A549 (cell line): ENCODE measurements around the gene GLDC. TPM values are rescaled to one million over a fixed set of nuclear protein-coding genes. Genes with fewer than 3 reads are reported as not detected.

Experiments
- ATAC-seq, 2 experiments: fragments of 200-7000 bp in 1 of 2; fragments of >200 bp in 1 of 2; cut with Nextera tagmentation in 1 of 2; cut with Tn5 transposase in 1 of 2; 3 replicates each; pipeline versions ENCODE4 v1.8.0 to v1.9.1; 2018 to 2020; ENCODE audit warnings: mild to moderate bottlenecking in 1 of 2, moderate library complexity in 1 of 2
- CTCF ChIA-PET: fragments of 300-600 bp; sonication (Branson Sonifier 250); formaldehyde crosslinking; extraction: SDS; loops from one replicate; lab custom pipeline; 2021; ENCODE audit warnings: antibody characterized with exemption, inconsistent platforms; lab: Yijun Ruan, JAX
- POLR2A ChIA-PET: fragments of 350-600 bp; formaldehyde crosslinking; extraction: SDS; loops from one replicate; lab custom pipeline; 2021; ENCODE audit warnings: antibody characterized with exemption, inconsistent platforms; lab: Yijun Ruan, JAX
- DNase-seq, 2 experiments: peaks; one replicate each; pipeline versions ENCODE4 v3.0.0 to v3.0.0-alpha.2; 2011 to 2016; ENCODE audit warnings: low read depth in 1 of 2, low spot score in 1 of 2
- FAIRE-seq: peaks from 2 replicates; lab custom pipeline; 2011; peaks lifted over from hg19 to GRCh38; lab: Jason Lieb, UNC
- H3K27ac ChIP-seq, 2 experiments: fragments of >200 bp; sonication (Bioruptor Twin); formaldehyde crosslinking; 3 replicates each; pipeline ENCODE4 v1.5.1; 2016 to 2017
- H3K4me1 ChIP-seq: fragments of >200 bp; sonication (Bioruptor Twin); formaldehyde crosslinking; 3 replicates; pipeline ENCODE4 v1.6.1; 2016
- H3K4me2 ChIP-seq: fragments of >200 bp; sonication (Bioruptor Twin); formaldehyde crosslinking; 3 replicates; pipeline ENCODE4 v1.6.1; 2016
- H3K4me3 ChIP-seq: fragments of >200 bp; sonication (Bioruptor Twin); formaldehyde crosslinking; 3 replicates; pipeline ENCODE4 v1.5.1; 2016
- H3K9me3 ChIP-seq: fragments of >200 bp; sonication (Bioruptor Twin); formaldehyde crosslinking; 3 replicates; pipeline ENCODE4 v1.6.1; 2016
- CBX8 ChIP-seq: fragments of 200-600 bp; sonication (generic); IDR thresholded peaks from 2 replicates; pipeline ENCODE4 v1.6.1; 2016
- CEBPB ChIP-seq, 2 experiments: fragments of >200 bp in 1 of 2; sonication (Bioruptor Twin) in 1 of 2; formaldehyde crosslinking in 1 of 2; IDR thresholded peaks; 2 replicates each; pipeline ENCODE4 v1.6.1; 2012 to 2016
- CHD2 ChIP-seq: fragments of 150-350 bp; IDR thresholded peaks from 2 replicates; pipeline ENCODE4 v1.6.1; 2014; ENCODE audit warnings: low read length; ENCODE audit not compliant: partially characterized antibody
- CHD4 ChIP-seq: fragments of 200-600 bp; sonication (generic); IDR thresholded peaks from 2 replicates; pipeline ENCODE4 v1.6.1; 2016; ENCODE audit warnings: antibody characterized with exemption, mild to moderate bottlenecking, borderline replicate concordance
- E2F6 ChIP-seq: IDR thresholded peaks from 2 replicates; pipeline ENCODE4 v1.6.1; 2012; ENCODE audit warnings: low read depth, borderline replicate concordance
- EHMT2 ChIP-seq: fragments of 200-600 bp; sonication (generic); IDR thresholded peaks from 2 replicates; pipeline ENCODE4 v1.6.1; 2016; ENCODE audit warnings: antibody characterized with exemption, low read depth, mild to moderate bottlenecking, moderate library complexity
- ESRRA ChIP-seq: fragments of 150-350 bp; IDR thresholded peaks from 2 replicates; pipeline ENCODE4 v1.6.1; 2014; ENCODE audit warnings: mild to moderate bottlenecking, low read length, borderline replicate concordance
- FOSL2 ChIP-seq, 2 experiments: fragments of 450-650 bp in 1 of 2; fragments of >200 bp in 1 of 2; sonication (Bioruptor Twin) in 1 of 2; formaldehyde crosslinking; IDR thresholded peaks; 2 replicates each; pipeline versions ENCODE4 v1.5.0 to v1.6.1; 2016 to 2020; ENCODE audit warnings: mild to moderate bottlenecking in 1 of 2, moderate library complexity in 1 of 2
- FOXS1 ChIP-seq: fragments of 250-450 bp; sonication (Bioruptor Pico); IDR thresholded peaks from 2 replicates; pipeline ENCODE4 v1.5.0; 2020; ENCODE audit warnings: mild to moderate bottlenecking, moderate library complexity
- GATA3 ChIP-seq: IDR thresholded peaks from 2 replicates; pipeline ENCODE4 v1.6.1; 2012; ENCODE audit warnings: borderline replicate concordance
- HDAC2 ChIP-seq: fragments of 200-600 bp; sonication (generic); IDR thresholded peaks from 2 replicates; pipeline ENCODE4 v1.6.1; 2016
- HES2 ChIP-seq: fragments of >200 bp; sonication (Bioruptor Twin); formaldehyde crosslinking; IDR thresholded peaks from 2 replicates; pipeline ENCODE4 v1.6.1; 2016
- HMGXB4 ChIP-seq: fragments of 250-450 bp; sonication (Bioruptor Pico); IDR thresholded peaks from 2 replicates; pipeline ENCODE4 v1.5.0; 2021; ENCODE audit warnings: mild to moderate bottlenecking, moderate library complexity, borderline replicate concordance
- HOXA7 ChIP-seq: fragments of 250-450 bp; sonication (Bioruptor Pico); IDR thresholded peaks from 2 replicates; pipeline ENCODE4 v1.5.0; 2020; ENCODE audit warnings: mild to moderate bottlenecking, moderate library complexity
- HOXB13 ChIP-seq: fragments of 250-450 bp; sonication (Bioruptor Pico); IDR thresholded peaks from 2 replicates; pipeline ENCODE4 v1.5.0; 2020; ENCODE audit warnings: low read depth, mild to moderate bottlenecking, moderate library complexity
- MYC ChIP-seq: IDR thresholded peaks from 2 replicates; pipeline ENCODE4 v1.6.1; 2012; ENCODE audit warnings: mild to moderate bottlenecking, inconsistent platforms, low read length, improper control_type of control experiment, borderline replicate concordance
- POLR2A ChIP-seq: IDR thresholded peaks from 2 replicates; pipeline ENCODE4 v1.6.1; 2012; ENCODE audit warnings: mild to moderate bottlenecking, low read length
- RAD21 ChIP-seq, 2 experiments: fragments of >200 bp in 1 of 2; sonication (Bioruptor Twin) in 1 of 2; formaldehyde crosslinking in 1 of 2; IDR thresholded peaks in 1 of 2; conservative IDR thresholded peaks in 1 of 2; 2 replicates in 1 of 2; 3 replicates in 1 of 2; pipeline ENCODE4 v1.6.1; 2012 to 2018; ENCODE audit warnings: inconsistent platforms in 1 of 2
- SMC3 ChIP-seq: fragments of >200 bp; sonication (Bioruptor Twin); formaldehyde crosslinking; IDR thresholded peaks from 3 replicates; pipeline ENCODE4 v1.6.1; 2018; ENCODE audit warnings: inconsistent platforms
- TP53 ChIP-seq: fragments of 250-450 bp; sonication (Bioruptor Pico); IDR thresholded peaks from 2 replicates; pipeline ENCODE4 v1.5.0; 2021; ENCODE audit warnings: mild to moderate bottlenecking, moderate library complexity
- ZFP36 ChIP-seq: fragments of 450-650 bp; IDR thresholded peaks from 2 replicates; pipeline ENCODE4 v1.6.1; 2014; ENCODE audit warnings: borderline replicate concordance; ENCODE audit not compliant: partially characterized antibody
- ZSCAN20 ChIP-seq: fragments of 250-450 bp; sonication (Bioruptor Pico); IDR thresholded peaks from 2 replicates; pipeline ENCODE4 v1.8.0; 2022; ENCODE audit warnings: mild to moderate bottlenecking, moderate library complexity
- WGBS: methylation state at CpG from one replicate; pipeline ENCODE4 v1.1.6; 2017; ENCODE audit errors: missing lambda C conversion rate; 5-methylcytosine and 5-hydroxymethylcytosine counted together
- polyA plus RNA-seq, 4 experiments: library from polyadenylated mRNA; depleted of rRNA in 3 of 4; stranded (reverse); fragments of >200 nt; fragmentation: RNase III in 1 of 4; extraction: RNeasy Plus Mini Kit Qiagen cat#74134 plus additional on column Dnase treatment in 1 of 4; gene quantifications; 2 replicates in 3 of 4; 3 replicates in 1 of 4; pipeline ENCODE4 v1.2.3, GENCODE V29; 2011 to 2017
- TF ChIP-seq, protein P1 (sequence below): fragments of >200 bp; sonication (Bioruptor Twin); formaldehyde crosslinking; IDR thresholded peaks from 3 replicates; pipeline ENCODE4 v1.5.1; 2016
- TF ChIP-seq, protein P2 (sequence below): IDR thresholded peaks from 2 replicates; pipeline ENCODE4 v1.6.1; 2012

Gene GLDC
- polyA plus RNA-seq, 2 of the 4 experiments (the other 2 are of a cell fraction) = 16.7 to 18.8 TPM

DNA sequence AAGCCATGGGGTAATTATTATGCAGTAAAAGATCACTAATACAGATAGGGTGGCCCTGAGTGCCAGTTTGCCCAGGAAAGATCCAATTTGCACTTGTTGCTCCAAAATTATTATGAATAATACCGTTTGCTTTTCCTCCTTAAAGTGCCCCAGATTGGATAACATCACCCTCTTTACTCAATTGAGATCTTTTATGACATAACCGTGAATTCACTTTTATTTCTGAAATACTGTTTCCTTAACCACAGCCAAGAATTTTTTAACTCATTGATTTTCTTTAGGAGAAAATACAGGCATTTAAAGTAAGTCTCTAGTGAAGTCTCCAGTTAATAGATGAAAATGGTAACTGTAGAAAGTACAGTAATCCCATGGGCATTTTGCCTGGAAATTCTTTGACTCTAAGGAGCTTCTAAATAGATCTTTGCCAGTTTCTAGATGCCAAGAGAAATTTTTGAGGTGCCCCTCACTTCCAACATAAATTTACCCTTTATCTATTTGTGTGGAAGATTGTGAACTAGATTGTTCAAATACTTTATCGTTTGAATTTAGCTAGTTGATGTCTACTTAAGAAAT lies 133.4 kb downstream of the GLDC start:
- 65% methylated on average over 3 of the region's 3 CpGs for WGBS
- TF ChIP-seq EHMT2 = no peak
- TF ChIP-seq MYC = no peak
- no peak for TF ChIP-seq FOSL2 (IDR thresholded peaks at IDR 0.05)
- no peak for TF ChIP-seq FOSL2 (CRISPR knock-in tag; IDR thresholded peaks at IDR 0.05)
- no peak for TF ChIP-seq E2F6
- TF ChIP-seq TP53 (CRISPR knock-in tag) = no peak
- no peak for TF ChIP-seq CHD4
- no peak for TF ChIP-seq CEBPB (IDR thresholded peaks at IDR 0.05)
- TF ChIP-seq CBX8 = no peak
- TF ChIP-seq RAD21 (conservative IDR thresholded peaks at IDR 0.05 in 1 of 2, IDR thresholded peaks at IDR 0.05 in 1 of 2) = no peak
- no peak for TF ChIP-seq ZFP36
- no peak for TF ChIP-seq GATA3
- TF ChIP-seq HMGXB4 = no peak
- TF ChIP-seq HOXA7 (CRISPR knock-in tag) = no peak
- TF ChIP-seq POLR2A = no peak
- no peak overlapping the region for H3K4me3 ChIP-seq
- CTCF ChIA-PET = interaction anchor here (0.6 to 1.5 kb wide), 4 partner anchors 10 to 35 kb away, joined by 3 read pairs; no protein-coding TSS in a partner anchor
- no peak overlapping the region for H3K27ac ChIP-seq
- H3K4me2 ChIP-seq = no peak overlapping the region
- no peaks in the 10 kb centered on the region for H3K9me3 ChIP-seq
- no peak for FAIRE-seq
- H3K4me1 ChIP-seq = no peaks in the 10 kb centered on the region
- POLR2A ChIA-PET = no interaction called here
- ATAC-seq = no peak
- no peak for DNase-seq

GRCh38 chr9:6506571-6506970 lies 139.0 kb downstream of the GLDC start:
- H3K4me3 ChIP-seq = no peak overlapping the region
- ATAC-seq = no peak
- no peak for FAIRE-seq
- WGBS = 86% methylated on average over 2 of the region's 2 CpGs
- H3K9me3 ChIP-seq = no peaks in the 10 kb centered on the region
- peaks cover 18% of the 10 kb centered on the region for H3K4me1 ChIP-seq
- POLR2A ChIA-PET = no interaction called here
- CTCF ChIA-PET = interaction anchor here (0.7 to 1.2 kb wide), 2 partner anchors 11 to 19 kb away, joined by 3 to 4 read pairs; no protein-coding TSS in a partner anchor
- DNase-seq = no peak
- no peak for TF ChIP-seq CHD2
- TF ChIP-seq HOXB13 (CRISPR knock-in tag) = no peak
- no peak for TF ChIP-seq CBX8
- no peak for TF ChIP-seq HES2
- no peak for TF ChIP-seq SMC3
- TF ChIP-seq HDAC2 = no peak
- TF ChIP-seq ESRRA = no peak
- H3K4me2 ChIP-seq = no peak overlapping the region
- H3K27ac ChIP-seq = no peak overlapping the region

- Histone ChIP-seq H3K4me2 (peak overlapping the region; percentile 42), H3K27ac (no peak overlapping the region), H3K4me3 (no peak overlapping the region), H3K9me3 (no peaks in the 10 kb centered on the region), H3K4me1 (peaks cover 18% of the 10 kb centered on the region)
- DNase-seq (peak in 1 of 2 experiments; percentile 31), FAIRE-seq (peak; percentile 51), ATAC-seq (peak; percentile 50 to 74; a peak in 4 of 6 replicates)
- 45% methylated on average over 3 of the region's 3 CpGs for WGBS
- no peak for TF ChIP-seq HES2
- no peak for TF ChIP-seq POLR2A
- TF ChIP-seq, protein P1, sequence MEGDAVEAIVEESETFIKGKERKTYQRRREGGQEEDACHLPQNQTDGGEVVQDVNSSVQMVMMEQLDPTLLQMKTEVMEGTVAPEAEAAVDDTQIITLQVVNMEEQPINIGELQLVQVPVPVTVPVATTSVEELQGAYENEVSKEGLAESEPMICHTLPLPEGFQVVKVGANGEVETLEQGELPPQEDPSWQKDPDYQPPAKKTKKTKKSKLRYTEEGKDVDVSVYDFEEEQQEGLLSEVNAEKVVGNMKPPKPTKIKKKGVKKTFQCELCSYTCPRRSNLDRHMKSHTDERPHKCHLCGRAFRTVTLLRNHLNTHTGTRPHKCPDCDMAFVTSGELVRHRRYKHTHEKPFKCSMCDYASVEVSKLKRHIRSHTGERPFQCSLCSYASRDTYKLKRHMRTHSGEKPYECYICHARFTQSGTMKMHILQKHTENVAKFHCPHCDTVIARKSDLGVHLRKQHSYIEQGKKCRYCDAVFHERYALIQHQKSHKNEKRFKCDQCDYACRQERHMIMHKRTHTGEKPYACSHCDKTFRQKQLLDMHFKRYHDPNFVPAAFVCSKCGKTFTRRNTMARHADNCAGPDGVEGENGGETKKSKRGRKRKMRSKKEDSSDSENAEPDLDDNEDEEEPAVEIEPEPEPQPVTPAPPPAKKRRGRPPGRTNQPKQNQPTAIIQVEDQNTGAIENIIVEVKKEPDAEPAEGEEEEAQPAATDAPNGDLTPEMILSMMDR = no peak
- no peak for TF ChIP-seq FOXS1 (CRISPR knock-in tag)
- TF ChIP-seq EHMT2 = no peak
- TF ChIP-seq ZSCAN20 (CRISPR knock-in tag) = no peak
- TF ChIP-seq, protein P2, sequence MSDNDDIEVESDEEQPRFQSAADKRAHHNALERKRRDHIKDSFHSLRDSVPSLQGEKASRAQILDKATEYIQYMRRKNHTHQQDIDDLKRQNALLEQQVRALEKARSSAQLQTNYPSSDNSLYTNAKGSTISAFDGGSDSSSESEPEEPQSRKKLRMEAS = no peak
- POLR2A ChIA-PET = no interaction called here
- CTCF ChIA-PET = interaction anchor here (0.6 to 1.0 kb wide), 4 partner anchors 9 to 486 kb away, joined by 3 to 4 read pairs (median 3); no protein-coding TSS in a partner anchor
Observed at GRCh38 chr9:6502399-6502798, 143.1 kb downstream of the GLDC start.
